ENCODE results near the gene ATXN7L1.
A peak's percentile ranks its signal among the peaks of the same experiment; 100 is the strongest.

ATXN7L1 gene

DNA sequence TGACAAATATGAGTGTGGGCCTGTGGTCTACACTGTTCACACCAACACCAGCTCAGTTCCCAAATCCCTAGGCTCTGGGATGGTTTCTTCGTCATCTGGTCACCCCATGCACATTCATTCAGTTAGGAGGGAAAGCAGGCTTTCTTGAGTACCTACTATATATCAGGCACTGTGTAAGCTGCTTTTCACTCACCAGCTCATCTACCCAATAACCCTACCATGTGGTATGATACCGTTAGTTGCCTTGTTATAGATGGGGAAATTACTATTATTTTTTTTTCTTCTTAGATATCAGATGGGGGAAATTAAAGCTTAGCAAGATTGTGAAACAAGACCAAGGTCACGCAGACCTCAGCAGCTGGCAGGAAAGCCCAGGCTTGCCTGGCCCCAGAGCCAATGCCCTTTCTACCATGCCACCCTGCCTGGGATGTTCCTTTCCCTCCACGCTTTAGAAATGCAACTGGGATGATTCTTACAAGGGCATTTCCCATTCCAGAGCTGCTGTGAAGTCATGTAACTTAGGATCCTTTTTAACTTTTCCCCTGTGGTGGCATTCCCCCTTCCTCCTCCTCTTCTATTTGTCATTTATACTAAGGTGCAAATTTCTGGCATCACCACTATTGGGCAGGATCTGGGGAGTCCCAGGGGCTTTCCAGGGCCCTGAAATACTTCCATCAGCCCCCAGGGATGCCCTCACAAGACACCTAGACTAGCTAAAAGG, 202.0 kb downstream of the ATXN7L1 start:
- DNase-seq (ENCODE audit: low read depth) = no peak

DNA sequence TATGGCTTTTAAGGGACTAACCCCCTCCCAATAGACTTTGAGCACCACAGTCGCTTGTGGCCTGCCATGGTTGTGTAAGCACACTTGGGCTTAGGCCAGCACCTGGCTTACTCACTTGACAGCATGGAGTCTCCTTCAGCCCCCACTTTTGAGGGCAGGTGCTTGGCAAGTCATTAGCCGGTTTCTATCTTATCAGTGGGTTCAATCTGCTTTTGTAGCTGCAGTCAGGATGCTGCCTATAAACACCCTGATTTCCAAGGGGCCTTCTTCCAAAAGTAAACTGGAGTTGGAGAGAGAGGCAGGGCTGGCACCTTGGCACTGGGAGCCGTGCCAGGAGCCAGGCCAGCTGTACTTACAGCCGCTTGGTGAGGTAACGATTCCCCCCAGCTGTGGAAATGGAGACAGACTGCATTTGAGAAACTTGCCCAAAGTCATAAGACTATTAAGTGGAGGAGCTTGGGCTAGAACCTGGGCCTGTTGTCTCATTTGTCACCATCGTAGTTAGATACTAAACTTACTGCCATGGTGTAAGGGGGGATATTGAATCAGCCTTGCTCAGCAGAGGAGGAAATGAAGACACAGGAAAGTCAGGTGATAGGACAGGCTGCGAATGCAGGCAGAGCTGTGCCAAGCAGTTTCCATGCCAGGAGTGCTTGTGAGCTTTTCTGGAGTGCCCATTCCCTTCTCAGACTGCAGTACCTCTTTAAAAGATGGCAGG, 202.9 kb downstream of the ATXN7L1 start:
- DNase-seq (ENCODE audit: low read depth) = no peak

DNA sequence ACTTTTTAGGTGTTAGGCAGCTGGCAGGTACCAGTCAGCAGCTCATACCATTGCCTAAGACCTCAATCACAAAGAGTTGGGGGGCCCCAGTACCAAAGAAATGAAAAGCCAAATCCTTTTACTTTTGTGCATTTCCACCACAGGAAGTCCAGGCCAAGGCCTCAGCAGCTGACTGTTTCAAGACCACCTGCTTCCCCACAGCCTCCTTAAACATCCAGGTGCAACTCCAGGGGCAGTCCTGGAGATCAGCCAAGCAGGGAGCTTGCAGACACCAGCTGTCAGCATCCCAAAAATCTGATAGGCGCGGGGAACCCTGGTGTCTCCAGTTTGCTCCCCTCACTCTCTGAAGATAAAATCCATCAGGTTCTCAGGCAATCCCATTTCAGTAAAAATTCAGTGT, 203.6 kb downstream of the ATXN7L1 start:
- no peak for DNase-seq (ENCODE audit: low read depth)

DNA sequence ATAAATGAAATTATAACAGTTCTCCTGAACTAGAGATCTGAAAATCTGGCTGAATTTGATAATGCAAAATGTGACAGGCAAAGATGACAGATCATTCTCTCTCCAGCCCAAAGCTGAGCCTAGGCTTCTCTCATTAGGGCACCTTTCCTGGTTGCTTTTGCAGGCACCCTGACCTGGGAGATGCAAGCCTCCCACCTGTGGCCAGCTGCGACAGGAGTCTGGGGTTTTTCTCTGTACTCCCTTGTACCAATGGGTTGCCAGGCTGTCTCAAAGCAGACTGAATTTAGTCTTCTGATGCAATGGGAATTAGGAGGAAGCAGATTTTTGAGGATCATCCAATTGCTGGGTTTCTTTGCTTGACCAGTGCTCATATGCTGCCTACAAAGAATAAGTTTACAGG, 210.1 kb downstream of the ATXN7L1 start:
- no peak for DNase-seq (ENCODE audit: low read depth)

DNA sequence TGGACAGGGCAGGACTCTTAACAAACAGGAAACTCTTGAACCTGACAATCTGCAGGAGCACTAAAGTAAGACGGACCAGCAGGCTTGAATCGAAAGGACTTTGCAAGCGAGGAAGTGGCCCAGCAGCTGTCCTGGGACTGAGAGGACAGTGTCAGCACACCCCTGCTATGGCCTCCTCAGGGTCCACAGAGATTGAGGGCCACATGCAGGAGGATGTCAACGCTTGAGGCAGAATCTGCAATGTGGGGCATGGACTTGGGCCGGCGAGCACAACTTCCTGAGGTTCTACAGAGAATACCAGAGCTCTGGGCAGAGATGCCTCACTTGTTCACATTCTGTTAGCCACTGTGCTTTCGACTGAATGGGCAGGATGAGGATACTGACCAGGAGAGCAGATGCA, 210.7 kb downstream of the ATXN7L1 start:
- DNase-seq (ENCODE audit: low read depth) = no peak

DNA sequence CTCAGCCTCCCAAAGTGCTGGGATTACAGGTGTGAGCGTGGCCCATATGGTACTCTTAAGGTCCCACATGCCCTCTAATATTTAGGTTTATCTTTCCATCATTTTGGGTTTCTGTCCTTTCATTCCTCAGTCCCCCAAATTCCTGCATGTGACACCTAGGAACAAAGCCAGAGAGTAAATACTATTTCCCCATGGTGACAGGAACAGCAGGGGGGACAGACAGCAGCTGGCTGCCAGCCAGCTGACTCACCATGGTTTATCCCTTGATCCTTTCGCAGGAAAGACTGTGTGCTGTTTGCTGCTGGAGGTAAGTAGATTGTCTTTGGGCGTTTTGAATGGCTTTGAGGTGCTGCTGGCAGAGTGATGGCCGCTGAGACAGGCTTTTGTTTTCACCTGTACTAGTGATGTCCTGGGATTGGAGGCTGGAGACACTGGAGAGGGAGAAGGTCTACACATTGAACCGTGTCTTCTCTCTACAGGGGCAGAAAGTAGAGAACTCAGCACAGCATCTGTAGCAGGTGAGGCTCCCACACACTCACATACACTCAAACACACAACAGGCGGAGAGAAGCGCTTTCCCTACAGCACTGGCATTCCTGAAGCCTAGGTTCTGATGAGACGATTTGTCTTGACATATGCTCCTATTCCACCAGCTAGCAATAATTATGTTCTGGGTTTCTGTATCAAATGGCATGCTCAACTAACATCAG, 211.4 kb downstream of the ATXN7L1 start:
- DNase-seq (ENCODE audit: low read depth) = no peak

DNA sequence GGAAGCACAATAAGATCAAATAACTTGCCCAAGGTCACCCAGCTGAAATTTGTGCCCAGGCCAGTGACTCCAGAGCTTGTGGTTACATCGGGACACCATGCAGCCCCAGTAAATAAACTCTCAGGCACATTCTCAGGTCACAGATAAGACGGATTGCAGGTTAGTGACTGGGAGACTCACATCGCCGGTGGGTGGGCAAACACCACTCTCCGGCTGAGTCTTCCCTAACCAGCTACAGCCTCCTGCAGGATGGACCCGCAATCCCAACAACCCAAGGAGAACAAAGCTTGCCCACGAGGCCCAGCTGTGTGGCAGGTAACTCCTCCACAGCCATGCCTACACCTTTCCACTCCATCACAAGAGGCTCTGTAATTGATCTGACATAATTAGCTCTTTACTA, 213.4 kb downstream of the ATXN7L1 start:
- DNase-seq (ENCODE audit: low read depth) = no peak

DNA sequence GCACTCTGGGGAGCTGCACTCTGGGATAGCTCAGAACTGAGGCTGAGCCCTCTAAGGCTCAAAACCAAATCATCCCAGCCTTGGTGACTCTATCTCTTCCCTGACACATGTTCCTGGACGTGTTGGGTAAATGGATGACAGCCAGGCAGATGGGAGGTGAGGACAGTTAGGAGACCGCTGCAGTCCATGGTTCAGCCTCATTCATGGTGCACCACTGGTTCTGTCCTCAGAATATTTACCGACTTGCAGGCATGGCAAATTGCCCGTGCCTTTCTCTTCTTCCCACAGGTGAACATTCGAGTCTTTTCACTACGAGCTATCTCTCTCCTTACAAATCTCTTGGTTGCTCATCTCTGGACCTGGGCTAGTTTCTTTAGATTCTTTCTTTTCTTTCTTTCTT, 214.8 kb downstream of the ATXN7L1 start:
- no peak for DNase-seq (ENCODE audit: low read depth)

DNA sequence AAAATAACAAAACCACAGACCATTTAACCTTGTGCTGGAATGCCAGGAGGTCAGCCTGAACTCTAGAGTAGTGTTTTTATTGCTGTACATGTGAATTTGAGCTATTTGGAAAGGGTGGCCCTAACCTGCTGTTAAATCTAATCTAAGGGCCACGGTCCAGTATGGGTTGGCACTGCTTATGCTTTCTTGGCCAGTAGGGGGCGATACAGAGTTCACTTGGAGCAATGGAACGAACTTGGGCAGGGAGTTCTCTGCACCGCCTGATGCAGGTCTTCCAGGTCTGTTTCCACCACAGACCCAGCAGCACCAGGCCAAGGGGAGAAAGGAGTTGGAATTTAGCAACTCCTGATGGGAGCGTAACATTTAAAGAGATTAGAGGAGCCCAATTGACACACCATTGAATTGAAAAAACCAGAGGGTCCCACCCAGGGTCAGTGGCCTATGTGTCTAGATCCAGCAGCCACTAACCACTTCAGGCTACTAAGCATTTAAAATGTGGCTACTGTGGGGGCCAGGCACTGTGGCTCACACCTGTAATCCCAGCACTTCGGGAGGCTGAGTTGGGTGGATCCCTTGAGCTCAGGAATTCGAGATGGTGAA, 219.4 kb downstream of the ATXN7L1 start:
- DNase-seq (ENCODE audit: low read depth) = no peak

DNA sequence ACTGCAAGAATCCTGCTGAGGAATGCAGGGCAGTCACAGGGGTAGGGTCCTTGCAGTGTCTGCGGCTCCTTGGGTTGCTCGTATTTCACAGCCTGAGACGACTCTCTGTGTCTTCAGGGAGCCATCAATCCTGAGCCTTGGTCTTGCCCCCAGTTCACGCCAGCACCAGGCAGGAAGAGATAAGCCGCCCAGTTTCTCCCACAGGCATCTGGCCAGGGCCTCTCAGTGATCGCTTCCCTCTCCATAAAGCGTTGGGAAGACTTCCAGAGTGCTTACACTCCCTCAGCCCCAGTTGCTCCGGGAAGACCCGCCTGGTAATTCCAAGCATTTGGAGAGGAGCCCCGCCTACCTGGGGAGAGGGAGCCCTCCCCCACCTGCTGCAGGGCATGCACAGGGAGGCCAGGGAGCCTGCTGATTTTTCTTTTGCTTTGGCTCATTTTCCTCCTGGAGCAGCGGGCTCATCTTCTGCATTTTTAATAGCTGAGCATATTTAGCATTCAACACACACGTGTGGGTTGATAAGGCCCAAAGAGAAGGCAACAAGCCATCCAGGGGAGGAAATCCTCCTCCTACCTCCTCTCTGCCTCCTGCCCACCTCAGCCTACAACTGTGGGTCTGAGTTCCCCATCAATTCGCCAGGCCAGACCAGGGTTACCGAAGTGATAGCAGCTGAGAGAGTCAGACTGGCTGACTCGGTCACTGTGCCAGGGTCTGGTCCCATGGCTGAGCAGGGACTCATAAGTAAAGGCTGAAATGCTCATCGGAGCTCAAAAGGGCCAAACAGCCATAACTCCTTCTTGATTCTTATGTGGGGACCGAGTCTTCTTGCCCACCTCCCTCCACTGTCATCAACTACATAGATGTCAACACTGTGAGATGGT, 220.7 kb downstream of the ATXN7L1 start:
- DNase-seq (ENCODE audit: low read depth) = no peak

DNA sequence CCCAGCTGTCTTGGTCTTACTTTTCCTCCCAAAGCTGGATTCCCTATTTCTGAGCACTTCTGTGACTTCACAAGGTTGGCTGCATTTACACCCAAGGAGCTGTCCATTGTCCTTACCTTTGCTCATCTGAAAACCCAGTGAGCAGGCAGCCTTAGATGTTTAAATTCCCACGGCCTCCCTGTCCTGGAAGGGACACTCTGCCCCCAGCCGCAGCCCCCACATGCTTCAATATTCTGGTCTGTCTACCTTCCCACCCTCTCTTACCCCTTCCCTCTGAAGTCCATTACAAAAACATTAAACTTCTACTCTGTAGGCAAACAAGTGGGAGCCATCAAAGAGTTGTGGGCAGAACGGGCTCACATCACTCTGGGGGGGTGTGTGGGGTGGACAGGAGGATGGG, 221.3 kb downstream of the ATXN7L1 start:
- DNase-seq (ENCODE audit: low read depth) = no peak

DNA sequence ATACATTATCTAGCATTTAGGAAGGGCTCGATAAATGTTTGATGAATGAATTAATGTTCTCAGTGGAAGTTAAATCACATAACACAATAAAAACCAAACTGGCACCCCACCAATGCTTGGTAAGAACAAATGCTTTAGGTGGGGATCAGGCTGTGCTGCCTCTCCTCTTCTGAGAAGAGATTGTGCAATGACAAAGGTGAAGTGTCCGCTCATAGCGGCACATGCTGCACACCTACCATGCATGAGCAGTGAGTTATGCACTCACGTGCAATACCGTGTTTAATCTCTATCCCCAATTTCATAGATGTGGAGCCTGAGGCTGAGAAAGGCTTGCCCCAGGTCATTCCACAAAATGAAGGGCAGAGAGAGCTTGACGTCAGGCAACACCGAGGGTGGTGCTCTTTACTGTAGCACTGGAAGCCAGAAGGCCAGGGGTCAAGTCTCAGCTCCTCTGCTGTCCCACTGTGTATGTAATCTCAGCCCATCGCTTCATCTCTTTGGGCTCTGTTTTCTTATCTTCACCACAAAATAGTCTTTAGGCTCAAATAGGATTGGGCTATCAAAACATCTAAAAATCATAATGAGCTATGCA, 222.2 kb downstream of the ATXN7L1 start:
- DNase-seq (ENCODE audit: low read depth) = no peak

DNA sequence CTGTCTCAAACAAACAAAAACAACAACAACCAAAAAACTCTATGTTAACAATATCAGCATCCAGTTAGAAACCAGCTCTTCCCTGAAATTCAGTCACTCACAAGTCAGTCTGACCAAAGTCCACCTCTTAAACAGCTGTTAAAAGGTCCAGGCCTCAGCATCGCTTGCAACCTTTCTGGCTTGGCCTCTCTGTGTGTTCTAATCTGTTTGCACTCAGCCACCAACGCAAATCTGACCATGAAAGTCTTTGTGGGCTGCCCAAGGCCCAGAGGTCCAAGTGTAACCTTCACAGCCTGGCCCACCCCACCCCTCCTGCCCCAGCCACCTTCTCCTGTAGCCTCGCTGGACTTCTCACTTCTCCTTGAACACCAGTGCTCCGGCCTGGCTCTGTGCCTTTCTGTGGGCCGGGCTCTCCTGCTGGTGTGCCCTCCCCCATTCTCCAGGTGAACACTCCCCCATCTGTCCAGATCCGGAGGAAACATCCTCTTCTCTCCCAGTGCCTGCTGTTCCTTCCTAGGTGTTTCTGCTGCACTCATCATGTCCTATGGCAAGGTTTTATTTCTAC, 222.9 kb downstream of the ATXN7L1 start:
- no peak for DNase-seq (ENCODE audit: low read depth)

DNA sequence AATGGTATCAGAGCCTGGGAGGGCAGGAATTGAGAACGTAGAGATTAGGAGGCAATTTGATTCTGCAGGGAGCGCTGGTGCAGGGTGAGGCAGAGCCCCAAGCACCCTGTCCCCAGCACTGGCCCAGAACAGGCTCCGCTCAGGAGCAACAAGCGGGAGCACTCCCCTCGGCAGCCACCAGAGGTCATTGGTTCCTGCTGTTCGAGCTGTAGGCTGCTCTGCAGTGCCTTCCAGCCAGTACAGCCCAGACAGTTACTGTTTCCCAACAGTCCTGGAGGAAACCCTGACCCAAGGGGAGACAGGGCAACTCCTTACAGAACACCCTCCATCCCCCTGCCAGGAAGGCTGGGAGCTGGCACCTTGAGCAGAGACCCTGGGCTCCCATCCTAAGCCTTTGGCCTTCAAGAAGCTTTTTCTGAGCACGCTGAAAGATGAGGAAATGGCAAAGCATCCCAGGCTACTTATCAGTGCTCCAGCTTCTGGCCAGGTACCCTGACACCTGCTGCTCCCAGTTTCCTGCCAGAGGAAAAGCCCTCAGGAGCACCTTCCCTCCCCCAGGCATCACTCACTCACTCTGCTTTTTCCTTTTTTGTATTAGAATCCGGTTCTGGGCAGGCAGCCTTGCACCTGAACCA, 223.9 kb downstream of the ATXN7L1 start:
- DNase-seq (ENCODE audit: low read depth) = peak; percentile 68

DNA sequence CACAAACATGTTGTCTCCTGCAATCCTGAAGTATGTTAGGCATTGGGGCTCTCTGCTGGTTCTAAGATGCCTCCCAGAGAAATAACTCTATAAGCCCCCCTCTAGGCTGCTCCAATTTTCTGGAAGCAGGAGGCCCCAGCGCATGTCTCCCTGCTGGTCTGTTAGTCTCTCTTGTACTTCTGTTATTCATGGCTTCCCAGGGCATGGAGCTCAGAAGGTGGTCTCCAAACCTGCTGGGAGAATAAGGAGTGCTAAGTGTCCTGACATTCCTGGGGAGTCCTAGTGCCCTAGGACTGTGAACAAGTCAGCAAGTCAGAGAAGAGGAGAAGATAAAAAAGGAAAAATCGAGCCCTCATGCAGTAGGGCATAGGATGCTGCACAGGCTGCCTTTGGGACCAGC, 224.6 kb downstream of the ATXN7L1 start:
- no peak for DNase-seq (ENCODE audit: low read depth)

DNA sequence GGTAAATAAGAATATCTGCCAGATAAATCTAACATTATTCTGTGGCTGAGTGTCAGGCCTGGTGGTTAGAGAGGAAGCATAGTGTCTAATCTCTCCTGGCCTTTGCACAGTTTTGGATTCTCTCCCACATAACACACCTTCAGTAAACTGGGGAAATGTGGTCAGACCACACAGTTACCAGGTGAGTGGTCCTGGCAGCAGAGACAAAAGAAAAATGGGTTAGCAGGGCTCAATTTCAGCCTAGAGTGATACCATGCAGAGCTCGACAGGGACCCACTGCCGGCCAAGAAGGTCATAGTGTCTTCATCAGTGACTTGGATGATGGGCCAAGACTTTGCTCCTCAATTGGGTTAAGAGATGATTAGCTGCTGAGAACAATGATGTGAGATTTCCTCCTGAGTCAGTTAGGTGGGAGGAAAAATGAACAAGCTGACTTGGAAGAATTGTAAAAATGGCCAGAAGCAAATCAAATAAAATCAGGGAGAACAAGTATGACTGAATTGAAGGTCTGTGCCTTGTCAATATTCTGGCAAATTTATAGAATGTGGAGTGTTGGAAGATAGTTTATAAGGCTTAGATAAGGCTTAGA, 225.9 kb downstream of the ATXN7L1 start:
- no peak for DNase-seq (ENCODE audit: low read depth)

DNA sequence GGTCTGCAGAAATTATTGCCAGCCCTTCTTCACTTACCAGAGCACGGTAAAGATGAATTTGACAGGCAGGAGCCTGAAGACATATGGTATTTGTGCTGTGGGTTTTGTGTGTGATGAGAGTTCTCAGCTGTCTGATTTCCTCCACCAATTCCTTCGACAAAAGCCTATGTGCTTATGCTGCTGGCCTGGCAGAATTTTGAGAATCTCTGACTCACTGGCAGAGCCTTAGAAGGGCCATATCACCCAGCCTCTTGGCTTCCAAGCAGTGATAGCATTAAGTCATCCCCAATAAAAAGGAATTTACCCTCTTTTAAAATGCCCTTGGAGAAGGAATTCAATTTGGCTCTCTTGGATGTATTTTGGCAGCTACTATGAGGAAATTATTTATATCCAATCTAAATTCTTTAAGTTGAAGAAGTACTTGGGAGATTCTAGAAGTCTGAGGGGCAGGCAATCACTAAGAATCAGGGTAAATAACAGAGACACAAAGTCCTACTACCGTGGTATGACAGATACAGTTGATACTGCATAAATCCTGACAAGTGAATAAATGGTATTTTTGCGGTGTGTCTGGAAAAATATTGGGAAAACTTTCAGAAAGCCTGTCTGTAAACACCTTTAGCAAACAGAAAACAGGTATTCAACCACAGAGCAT, 226.5 kb downstream of the ATXN7L1 start:
- no peak for DNase-seq (ENCODE audit: low read depth)

DNA sequence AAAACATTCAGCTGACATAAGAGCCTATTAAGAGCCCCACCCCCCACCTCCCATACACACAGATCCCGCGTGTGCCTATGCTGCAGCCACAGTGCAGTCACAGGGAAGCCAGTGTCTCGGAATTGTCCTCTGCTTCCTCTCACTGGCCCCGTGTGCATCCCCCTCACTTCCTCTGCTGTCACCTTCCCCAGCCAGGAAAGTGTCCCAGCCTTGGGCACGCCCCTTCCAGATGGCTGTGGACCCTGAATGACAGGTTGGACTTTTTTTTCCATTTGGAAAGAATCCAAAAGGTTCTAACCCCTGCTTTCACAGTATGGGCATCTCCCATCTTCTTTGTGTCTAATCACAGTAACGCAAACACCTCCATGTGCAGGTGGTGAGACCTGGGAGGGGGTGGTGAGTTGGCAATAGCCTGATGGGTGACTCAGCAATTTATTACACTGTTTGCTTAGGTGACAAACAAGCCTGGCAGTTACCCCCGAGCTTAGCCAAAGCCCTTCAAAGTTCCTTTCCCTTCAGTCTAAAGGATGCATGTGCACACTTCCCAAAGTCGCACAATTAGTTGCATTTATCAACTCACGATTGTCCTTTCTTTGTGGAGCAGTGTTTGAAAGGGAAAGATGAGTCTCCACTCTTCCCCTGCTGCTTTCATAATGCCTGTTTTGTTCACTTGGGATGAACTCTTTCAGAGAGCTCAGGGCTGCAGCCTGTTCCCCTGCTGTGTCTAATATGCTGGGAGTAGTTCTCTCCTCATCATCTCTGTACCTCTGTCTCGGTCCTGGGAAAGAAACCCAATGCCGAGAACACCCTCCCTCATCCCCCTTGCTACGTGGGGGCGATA, 227.6 kb downstream of the ATXN7L1 start:
- no peak for DNase-seq (ENCODE audit: low read depth)

DNA sequence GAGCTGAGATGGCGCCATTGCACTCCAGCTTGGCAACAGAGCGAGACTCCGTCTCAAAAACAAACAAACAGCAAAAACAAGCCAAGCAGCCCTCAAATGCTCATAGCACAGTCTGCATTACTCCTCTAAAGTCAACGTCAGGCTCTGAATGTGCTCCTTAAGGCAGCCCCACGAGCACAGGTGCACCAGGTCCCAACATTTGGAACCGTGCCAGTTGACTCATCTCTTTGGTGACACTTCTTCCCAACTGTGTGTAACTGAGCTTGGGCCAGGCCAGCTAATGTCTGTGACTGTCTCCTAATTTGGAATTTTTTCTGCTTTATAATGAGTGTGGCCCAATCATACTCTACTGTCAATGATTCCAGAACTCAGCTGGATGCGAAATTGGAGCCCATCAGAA, 228.8 kb downstream of the ATXN7L1 start:
- DNase-seq (ENCODE audit: low read depth) = no peak

All from fibroblast of the conjunctiva (primary cell).